HAP-1 (cell line): ENCODE results near the gene RARG.

Experiments
- DNase-seq, 2 experiments: peaks; one replicate each; pipeline ENCODE4 v3.0.0-alpha.2; 2016 to 2020; ENCODE audit warnings: low spot score in 2 of 2
- H3K27me3 ChIP-seq: fragments of 250-450 bp; sonication (Bioruptor Pico); 2 replicates; pipeline ENCODE4 v1.5.1; 2020; ENCODE audit warnings: low read depth, mild to moderate bottlenecking, moderate library complexity
- H3K36me3 ChIP-seq: fragments of 250-450 bp; sonication (Bioruptor Pico); replicated peaks from 2 replicates; pipeline ENCODE4 v1.5.1; 2020; ENCODE audit warnings: mild to moderate bottlenecking
- H3K4me1 ChIP-seq: fragments of 250-450 bp; sonication (Bioruptor Pico); 2 replicates; pipeline ENCODE4 v1.5.1; 2020; ENCODE audit warnings: mild to moderate bottlenecking
- H3K4me3 ChIP-seq: fragments of 250-450 bp; sonication (Bioruptor Pico); 2 replicates; pipeline ENCODE4 v1.5.1; 2020; ENCODE audit warnings: mild to moderate bottlenecking, moderate library complexity
- H3K9me3 ChIP-seq: fragments of 250-450 bp; sonication (Bioruptor Pico); 2 replicates; pipeline ENCODE4 v1.5.1; 2020; ENCODE audit warnings: mild to moderate bottlenecking, moderate library complexity
- in situ Hi-C: fragments of 300-500 bp; cut with MboI; formaldehyde crosslinking; loops from 3 replicates; pipeline ENCODE4 v1.14.3; 2020; ENCODE audit warnings: low sequenced_read_pairs, inconsistent platforms, mixed read lengths

Gene RARG

DNA sequence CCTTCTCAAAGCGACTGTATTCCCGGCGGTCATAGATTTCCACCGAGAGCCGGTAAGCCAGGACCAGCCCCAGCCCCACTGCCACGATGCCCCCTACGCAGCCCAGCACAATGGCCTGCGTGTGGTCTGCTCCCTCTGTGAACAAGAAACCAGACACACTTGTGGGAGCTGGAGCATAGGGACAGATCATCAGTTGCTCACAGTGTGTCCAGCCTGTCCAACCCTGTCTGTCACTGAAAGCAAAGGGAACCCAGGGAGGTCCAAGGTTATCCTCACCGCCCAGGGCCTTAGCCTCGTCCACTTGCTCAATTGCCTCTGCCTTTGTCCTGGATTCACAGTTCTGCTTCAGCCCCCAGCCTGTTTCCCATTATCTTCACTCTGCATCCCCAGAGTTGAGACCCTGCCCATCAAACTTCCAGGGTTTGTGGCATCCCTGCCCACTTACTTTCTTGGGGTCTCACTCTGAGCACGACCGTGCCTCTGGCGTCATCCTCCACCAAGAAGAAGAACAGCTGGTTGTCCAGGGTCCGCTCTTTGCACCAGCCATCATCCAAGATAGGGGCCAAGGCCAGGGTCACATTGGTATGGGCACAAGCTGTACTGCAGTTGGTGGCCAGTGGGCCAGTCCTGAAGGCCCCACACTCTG, 40.0 kb downstream of the RARG start:
- H3K36me3 ChIP-seq, result peaks cover 16% of the 10 kb centered on the region
- H3K4me1 ChIP-seq, result no peaks in the 10 kb centered on the region
- in situ Hi-C loops, result no loop called here
- no peak for DNase-seq
- no peaks in the 10 kb centered on the region for H3K27me3 ChIP-seq
- H3K9me3 ChIP-seq, result no peaks in the 10 kb centered on the region
- H3K4me3 ChIP-seq, result no peak overlapping the region

DNA sequence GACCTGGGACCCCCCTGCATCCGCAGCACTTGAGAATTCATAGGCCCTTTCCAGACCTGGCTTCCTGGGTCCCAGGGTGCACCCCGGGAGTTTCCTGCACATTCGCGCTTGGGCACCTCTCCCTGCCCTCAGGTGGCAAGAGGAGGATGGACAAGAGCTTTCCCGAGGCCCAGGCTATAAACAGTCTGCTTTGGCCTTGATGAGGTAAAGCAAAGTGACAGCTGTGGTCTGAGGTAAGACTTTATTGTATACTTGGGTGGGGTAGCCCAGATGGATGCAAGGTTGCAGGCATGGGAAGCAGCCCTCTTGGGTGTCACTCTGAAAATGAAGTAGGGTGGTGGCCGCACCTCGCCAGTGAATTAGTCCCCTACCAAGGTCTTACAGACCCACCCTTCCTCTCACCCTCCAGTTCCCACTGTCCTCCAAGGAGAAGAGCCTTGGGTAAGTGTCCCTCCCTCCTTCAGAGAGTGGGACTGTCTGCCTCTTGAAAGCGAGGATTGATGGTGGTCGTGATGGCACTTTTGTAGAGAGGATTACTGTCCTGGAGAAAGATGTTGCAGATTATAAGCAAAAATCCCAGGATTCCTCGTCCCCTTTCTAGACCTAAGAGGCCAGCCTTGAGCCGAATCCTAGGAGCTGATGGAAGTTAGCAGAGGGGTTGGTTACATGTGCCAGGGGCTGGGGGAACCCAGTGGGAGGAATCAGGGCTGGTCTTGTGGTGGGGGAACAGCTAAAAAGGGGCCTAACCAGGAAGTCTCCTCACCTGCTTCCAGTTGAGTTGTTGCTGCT, 40.7 kb downstream of the RARG start:
- Histone ChIP-seq H3K27me3 (no peaks in the 10 kb centered on the region), H3K4me1 (no peaks in the 10 kb centered on the region), H3K9me3 (no peaks in the 10 kb centered on the region), H3K4me3 (no peak overlapping the region), H3K36me3 (peaks cover 24% of the 10 kb centered on the region)
- no peak for DNase-seq
- in situ Hi-C loops, result no loop called here

DNA sequence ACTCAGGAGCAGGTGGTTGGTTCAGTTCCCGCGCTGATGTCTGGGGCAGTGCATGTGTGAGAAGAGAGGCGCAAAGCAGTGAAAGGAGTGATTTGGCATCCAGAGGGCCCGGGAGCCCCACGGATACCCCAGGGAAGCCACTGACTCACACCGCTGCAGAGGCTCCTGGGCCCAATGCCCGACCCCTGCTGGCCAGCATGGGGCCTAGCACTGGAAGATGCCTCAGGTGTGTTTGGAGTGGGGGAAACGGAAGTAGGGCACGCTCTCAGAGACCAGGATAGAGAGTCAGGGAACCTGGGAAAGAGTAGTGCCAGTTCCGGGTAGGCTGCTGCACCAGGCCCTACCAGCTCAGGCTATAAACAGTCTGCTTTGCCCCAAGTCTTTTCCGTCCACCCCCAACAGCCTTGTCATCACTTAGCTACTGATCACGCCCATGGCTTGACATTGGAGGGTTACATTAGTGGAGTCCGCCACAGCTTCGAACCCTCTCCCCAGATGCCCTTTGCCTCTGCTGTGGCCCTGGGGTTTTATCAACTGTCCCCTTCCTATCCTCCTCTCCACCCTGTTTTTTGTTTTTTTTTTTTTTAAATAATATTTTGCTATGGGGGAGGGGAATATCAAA, 41.8 kb downstream of the RARG start:
- no peaks in the 10 kb centered on the region for H3K9me3 ChIP-seq
- H3K4me3 ChIP-seq, result no peak overlapping the region
- in situ Hi-C loops, result no loop called here
- DNase-seq, result peak; percentile 50 to 67
- no peaks in the 10 kb centered on the region for H3K27me3 ChIP-seq
- H3K36me3 ChIP-seq, result peaks cover 34% of the 10 kb centered on the region
- no peaks in the 10 kb centered on the region for H3K4me1 ChIP-seq

DNA sequence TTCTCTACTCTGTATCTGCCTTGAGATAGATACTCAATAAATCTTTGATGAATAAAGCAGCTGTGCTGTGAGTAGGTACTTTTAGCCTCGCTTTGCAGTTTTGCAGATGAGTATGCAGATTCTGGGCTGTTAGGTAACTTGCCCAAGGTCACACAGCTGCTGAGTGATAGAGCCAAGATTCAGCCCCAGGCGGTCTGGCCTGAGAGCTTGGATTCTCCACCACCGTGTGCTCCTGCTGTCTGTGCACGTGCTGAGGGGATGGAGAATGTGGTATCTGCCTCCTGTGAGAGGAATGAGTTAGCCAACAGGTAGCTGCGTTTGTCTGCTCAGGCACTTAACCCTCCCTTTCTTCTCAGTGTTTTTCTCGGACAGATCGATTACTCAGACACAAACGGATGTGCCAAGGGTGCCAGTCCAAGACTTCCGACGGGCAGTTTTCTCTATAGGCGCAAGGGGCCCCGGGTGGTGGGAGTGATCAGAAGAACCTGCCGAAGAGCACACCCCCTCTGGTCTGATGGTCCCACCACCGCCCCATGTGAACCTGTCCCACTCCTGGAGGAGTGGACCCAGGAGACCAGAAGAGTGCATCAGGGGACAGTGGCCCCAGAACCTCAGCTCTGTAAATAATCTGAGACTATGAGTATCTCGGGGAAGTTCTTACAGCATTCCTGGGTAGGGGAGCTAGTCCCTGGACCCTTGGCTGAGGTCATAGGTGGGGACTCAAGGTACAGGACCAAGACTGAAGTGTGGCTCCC, 44.7 kb downstream of the RARG start:
- in situ Hi-C loops, result no loop called here
- no peaks in the 10 kb centered on the region for H3K9me3 ChIP-seq
- H3K4me3 ChIP-seq, result no peak overlapping the region
- H3K4me1 ChIP-seq, result no peaks in the 10 kb centered on the region
- peaks cover 60% of the 10 kb centered on the region for H3K36me3 ChIP-seq
- DNase-seq, result no peak
- no peaks in the 10 kb centered on the region for H3K27me3 ChIP-seq

DNA sequence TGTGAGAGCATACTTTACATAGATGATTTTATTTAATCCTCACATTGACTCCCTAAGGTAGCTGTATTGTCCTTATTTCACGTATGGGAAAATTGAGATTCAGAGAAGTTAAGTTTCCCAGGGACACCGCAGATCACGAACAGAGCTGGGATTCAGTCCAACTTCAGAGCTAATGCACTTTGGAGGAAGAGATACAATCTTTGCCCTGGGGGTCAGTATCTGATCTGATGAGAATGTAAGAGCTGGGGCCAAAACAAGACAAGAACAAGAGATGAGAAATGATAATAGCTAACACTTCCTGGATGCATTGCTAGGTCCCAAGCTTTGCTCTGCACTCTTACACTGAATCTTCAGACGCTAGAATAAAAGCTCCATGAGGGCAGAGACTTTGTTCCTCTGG, 45.3 kb downstream of the RARG start:
- no peak overlapping the region for H3K4me3 ChIP-seq
- peaks cover 66% of the 10 kb centered on the region for H3K36me3 ChIP-seq
- H3K27me3 ChIP-seq, result no peaks in the 10 kb centered on the region
- no peak for DNase-seq
- in situ Hi-C loops, result no loop called here
- no peaks in the 10 kb centered on the region for H3K4me1 ChIP-seq
- no peaks in the 10 kb centered on the region for H3K9me3 ChIP-seq

DNA sequence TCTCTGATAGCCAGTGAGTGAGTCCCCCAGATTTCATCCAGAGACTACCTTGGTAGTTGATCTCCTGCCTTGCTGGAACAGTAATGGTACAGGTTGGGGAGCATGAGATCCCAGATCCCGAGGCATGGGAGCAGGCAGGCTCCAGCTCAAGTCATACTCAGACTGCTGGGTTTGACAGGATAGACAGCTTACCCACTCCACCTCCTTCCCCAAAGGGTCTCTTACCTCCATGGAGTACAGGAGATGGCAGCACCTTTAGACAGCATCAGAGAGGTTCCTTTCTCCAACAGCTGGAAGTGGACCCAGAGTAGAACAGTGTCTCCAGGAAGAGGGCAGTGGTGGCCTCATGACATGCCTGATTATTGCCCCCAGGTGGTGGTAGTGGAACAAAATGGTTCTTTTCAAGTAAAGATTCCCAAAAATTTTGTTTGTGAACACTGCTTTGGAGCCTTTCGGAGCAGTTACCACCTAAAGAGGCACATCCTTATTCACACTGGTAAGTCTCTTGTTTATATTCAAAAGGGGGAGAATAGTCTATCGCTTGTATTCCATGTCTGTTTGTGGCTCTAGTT, 46.3 kb downstream of the RARG start:
- Histone ChIP-seq H3K4me1 (no peaks in the 10 kb centered on the region), H3K27me3 (no peaks in the 10 kb centered on the region), H3K9me3 (no peaks in the 10 kb centered on the region), H3K4me3 (no peak overlapping the region), H3K36me3 (peaks cover 66% of the 10 kb centered on the region)
- in situ Hi-C loops, result no loop called here
- no peak for DNase-seq

DNA sequence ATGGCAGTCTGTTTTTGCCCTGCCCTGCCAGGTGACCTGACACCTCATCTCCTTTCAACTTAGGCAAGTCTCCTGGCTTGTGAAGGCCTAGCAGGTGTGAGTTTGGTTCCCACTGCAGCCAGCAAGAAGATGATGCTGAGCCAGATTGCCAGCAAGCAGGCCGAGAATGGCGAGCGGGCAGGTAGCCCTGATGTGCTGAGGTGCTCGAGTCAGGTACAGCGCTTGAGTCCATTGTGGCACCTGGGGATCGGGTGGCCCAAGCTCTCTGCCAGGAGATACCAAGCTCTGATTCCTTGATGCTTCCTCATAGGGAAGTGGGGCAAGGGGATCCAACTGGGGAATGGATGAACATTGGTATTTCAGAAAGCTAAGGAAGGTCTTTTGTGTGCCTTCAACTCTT, 47.2 kb downstream of the RARG start:
- no peak for DNase-seq
- Histone ChIP-seq H3K4me3 (no peak overlapping the region), H3K36me3 (peaks cover 66% of the 10 kb centered on the region), H3K4me1 (peaks cover 3% of the 10 kb centered on the region), H3K9me3 (no peaks in the 10 kb centered on the region), H3K27me3 (no peaks in the 10 kb centered on the region)
- in situ Hi-C loops, result no loop called here

DNA sequence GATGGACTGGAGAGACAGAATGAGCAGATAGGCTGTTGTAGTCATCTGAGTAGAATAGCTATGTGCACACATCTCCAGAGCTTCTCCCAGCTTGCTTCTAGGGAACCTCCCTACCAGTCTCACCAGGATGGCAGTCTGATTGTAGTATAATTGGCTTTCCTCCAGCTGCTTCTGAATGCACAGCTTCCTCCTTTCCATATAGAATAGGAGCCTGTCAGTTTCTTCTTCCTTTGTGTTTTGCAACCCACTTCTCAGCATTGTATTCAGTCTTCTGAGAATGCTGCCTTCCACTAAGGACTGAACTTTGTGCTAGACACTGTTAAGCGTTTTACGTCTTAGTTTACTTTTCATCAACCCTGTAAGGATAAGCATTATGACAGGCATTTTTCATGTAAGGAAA, 49.1 kb downstream of the RARG start:
- no peaks in the 10 kb centered on the region for H3K9me3 ChIP-seq

DNA sequence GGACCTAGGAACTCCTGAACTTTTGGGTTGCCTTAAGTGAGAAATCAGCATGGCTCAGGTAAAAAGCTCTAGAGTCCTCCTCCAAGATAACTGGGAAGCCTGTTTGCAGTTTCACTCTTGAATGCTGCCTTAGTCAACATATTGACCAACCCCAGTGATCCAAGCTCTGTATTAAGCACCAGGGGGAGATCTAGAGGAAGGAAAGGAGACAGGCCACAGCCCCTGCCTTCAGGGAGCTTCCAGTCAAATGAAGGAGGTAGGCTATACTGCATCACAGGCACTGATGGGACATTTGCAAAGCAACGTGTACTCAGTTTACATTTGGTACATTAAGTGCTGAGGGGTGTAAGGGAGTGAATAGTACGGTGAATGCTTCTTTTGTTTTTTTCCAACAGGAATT, 50.1 kb downstream of the RARG start:
- H3K9me3 ChIP-seq, result no peaks in the 10 kb centered on the region
- DNase-seq, result no peak
- H3K36me3 ChIP-seq, result peaks cover 49% of the 10 kb centered on the region
- no peak overlapping the region for H3K4me3 ChIP-seq
- H3K4me1 ChIP-seq, result peaks cover 8% of the 10 kb centered on the region
- no peaks in the 10 kb centered on the region for H3K27me3 ChIP-seq
- in situ Hi-C loops, result no loop called here

More for the DNA sequence above, 49.1 kb downstream of the RARG start:
- no peak overlapping the region for H3K4me3 ChIP-seq
- H3K36me3 ChIP-seq, result peaks cover 59% of the 10 kb centered on the region
- no peaks in the 10 kb centered on the region for H3K27me3 ChIP-seq
- DNase-seq, result no peak
- in situ Hi-C loops, result no loop called here
- H3K4me1 ChIP-seq, result peaks cover 8% of the 10 kb centered on the region

DNA sequence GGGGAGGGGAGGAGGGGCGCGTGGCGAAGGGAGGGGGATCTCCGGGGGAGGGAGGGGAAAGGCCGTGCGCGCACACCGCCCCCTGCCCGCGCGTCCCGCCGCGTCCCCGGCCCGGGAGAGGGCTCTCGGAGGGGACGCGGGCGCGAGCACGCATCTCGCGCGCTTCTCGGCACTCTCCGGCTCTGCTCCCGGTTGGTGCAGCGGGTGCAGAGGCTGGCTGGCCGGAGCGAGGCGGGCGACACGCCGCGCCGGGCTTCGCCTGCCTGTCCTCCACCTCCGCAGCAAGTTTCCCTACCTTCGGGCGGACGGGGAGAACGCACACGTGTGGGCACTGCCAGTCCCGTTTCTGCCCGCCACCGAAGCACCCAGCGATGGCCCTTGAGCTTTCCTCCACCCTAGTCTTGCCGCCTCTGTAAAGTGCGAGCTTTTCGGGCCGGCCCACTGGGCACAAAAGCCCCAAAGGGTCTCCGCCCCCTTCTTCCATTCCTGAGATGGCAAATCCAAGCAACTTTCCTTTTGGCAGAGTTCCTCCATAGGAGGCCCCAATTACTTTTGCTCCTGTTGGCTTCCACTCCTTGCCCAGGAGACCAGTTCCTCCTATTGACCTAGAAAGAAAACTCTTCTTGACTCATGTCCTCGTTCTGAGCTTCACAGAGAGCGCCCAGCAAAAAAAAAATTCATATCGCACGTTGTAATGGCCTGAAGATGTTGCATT, 50.9 kb downstream of the RARG start:
- DNase-seq, result peak; percentile 74 to 88
- peaks cover 8% of the 10 kb centered on the region for H3K4me1 ChIP-seq
- in situ Hi-C loops, result no loop called here
- no peaks in the 10 kb centered on the region for H3K27me3 ChIP-seq
- H3K36me3 ChIP-seq, result peaks cover 41% of the 10 kb centered on the region
- peak overlapping the region; percentile 72 for H3K4me3 ChIP-seq
- no peaks in the 10 kb centered on the region for H3K9me3 ChIP-seq

DNA sequence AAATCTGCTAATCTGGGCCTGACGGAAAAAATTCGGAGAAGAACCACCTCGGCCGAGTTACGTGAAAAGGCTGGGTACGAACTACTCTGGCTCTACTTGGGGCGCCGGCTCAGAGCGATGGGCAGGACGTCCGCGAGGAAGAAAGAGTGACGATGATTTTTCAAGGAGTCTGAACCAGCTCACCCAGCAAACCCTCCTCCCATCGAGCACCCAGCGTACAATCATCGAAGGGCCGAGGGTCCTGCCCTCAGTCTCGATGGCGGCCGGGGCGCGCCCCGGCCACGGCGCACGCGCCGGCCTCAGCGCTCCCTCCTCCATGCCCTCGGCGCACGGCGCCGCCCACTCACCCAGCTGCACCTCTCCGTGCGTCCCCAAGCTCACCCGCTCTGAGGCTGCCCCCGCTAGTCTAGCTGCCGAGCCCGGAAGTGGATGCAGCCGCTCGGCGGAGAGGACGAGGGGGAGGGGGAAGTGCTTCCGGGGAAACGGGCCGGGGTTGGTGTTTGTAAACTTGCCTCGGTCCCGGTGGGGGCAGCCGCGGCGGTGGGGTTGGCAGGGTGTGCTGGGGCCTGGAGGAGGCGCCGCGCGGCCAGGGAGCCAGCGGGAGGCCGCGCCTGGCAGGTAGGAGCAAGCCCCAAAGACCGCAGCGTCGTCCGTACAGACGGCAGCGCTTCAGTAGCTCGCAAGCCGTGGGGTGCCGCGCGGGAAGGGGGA, 51.6 kb downstream of the RARG start, which contains the start of the genes CSAD and ZNF740:
Gene CSAD, minus strand, starts transcription at position 706 of the 711 bp plus-strand sequence. CDS start 7,455 bp downstream, outside the sequence.
Gene ZNF740, plus strand, starts transcription at position 503 of the 711 bp plus-strand sequence. CDS start 1,262 bp downstream, outside the sequence.
- H3K9me3 ChIP-seq, result no peaks in the 10 kb centered on the region
- no peaks in the 10 kb centered on the region for H3K27me3 ChIP-seq
- peak; percentile 95 to 99 for DNase-seq
- peak within 1 kb of the TSS; percentile 72 for H3K4me3 ChIP-seq
- peaks cover 10% of the 10 kb centered on the region for H3K4me1 ChIP-seq
- H3K36me3 ChIP-seq, result peaks cover 34% of the 10 kb centered on the region
- in situ Hi-C loops, result no loop called here

DNA sequence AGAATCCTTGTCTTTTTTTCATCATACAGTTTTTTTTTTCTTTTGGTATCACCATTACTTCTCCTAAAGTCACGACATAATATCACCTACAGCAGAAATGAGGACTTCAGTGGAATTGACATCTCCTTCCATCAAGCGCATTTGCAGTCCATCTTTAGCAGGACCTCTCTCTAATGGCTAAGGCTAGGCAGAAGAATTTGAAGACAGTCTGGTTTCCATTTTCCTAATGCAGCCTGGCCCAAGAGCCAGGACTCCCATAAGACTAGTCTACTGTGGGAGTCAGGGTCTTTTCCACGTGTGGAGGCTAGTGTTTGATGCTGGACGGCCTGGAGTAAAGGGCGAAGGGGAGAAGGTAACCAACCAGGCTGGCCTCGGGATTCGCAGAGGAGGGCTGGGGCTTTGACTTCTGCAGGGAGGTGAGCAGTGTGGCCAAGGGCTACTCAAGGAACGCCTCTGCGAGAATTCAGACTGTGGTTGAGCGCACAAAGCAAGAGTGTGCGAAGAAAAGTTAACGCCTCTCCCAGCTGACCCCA, 52.3 kb downstream of the RARG start:
- Histone ChIP-seq H3K4me3 (peak overlapping the region; percentile 72), H3K4me1 (peaks cover 12% of the 10 kb centered on the region), H3K9me3 (no peaks in the 10 kb centered on the region), H3K36me3 (peaks cover 27% of the 10 kb centered on the region), H3K27me3 (no peaks in the 10 kb centered on the region)
- DNase-seq, result peak in 1 of 2 experiments; percentile 47
- in situ Hi-C loops, result no loop called here
